Osteocyte (in vitro differentiated cells): ENCODE measurements around the gene SEMA3D. TPM values are rescaled to one million over a fixed set of nuclear protein-coding genes. Genes with fewer than 3 reads are reported as not detected.
A peak's percentile ranks its signal among the peaks of the same experiment; 100 is the strongest.

Experiments used
- DNase-seq: peaks from one replicate; pipeline ENCODE4 v3.0.0; 2021; ENCODE audit warnings: mixed read lengths; ENCODE audit not compliant: unreplicated experiment; ENCODE audit errors: extremely low spot score
- H3K27ac Mint-ChIP-seq: one replicate; pipeline ENCODE4 v1.8.0; 2021; ENCODE audit warnings: mild to moderate bottlenecking, mixed read lengths; ENCODE audit not compliant: unreplicated experiment
- H3K27me3 Mint-ChIP-seq: one replicate; pipeline ENCODE4 v1.8.0; 2021; ENCODE audit warnings: mixed read lengths; ENCODE audit not compliant: unreplicated experiment
- H3K36me3 Mint-ChIP-seq: one replicate; pipeline ENCODE4 v1.8.0; 2021; ENCODE audit warnings: mixed read lengths; ENCODE audit not compliant: unreplicated experiment
- H3K4me1 Mint-ChIP-seq: one replicate; pipeline ENCODE4 v1.8.0; 2021; ENCODE audit warnings: mixed read lengths; ENCODE audit not compliant: unreplicated experiment
- H3K4me3 Mint-ChIP-seq: one replicate; pipeline ENCODE4 v1.8.0; 2021; ENCODE audit warnings: mild to moderate bottlenecking, moderate library complexity, mixed read lengths; ENCODE audit not compliant: unreplicated experiment
- H3K9me3 Mint-ChIP-seq: one replicate; pipeline ENCODE4 v1.8.0; 2021; ENCODE audit warnings: mixed read lengths; ENCODE audit not compliant: unreplicated experiment
- CTCF ChIP-seq: fragments of 200-600 bp; sonication (generic); IDR thresholded peaks from 2 replicates; pipeline ENCODE4 v1.5.0; 2021; ENCODE audit warnings: antibody characterized with exemption, mild to moderate bottlenecking, moderate library complexity
- total RNA-seq: library from RNA; stranded (reverse); gene quantifications from 2 replicates; pipeline ENCODE4 v1.2.1, GENCODE V29; 2021

The SEMA3D gene
- total RNA-seq, 1 donor from 2014 or later = 18.6 TPM

DNA sequence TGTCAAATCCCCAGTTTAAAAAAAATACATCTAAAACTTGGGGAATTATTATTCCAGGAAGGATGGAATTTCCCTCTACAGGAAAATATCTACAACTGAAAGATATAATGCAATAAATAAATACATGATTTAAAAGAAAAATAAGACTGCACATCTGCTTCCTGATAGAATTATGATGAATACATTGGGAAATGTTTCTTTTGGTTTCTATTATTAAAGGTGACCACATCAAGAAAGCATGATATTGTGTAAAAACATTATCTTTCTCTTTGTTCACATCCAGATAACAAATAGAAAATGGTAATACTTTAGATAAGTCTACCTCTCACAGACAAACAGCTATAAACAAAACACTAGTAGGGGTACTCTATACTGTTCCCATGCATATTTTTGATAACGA lies 19.2 kb downstream of the SEMA3D start:
- no peaks in the 10 kb centered on the region for H3K27me3 Mint-ChIP-seq

GRCh38 chr7:85165263-85165662 lies 21.6 kb downstream of the SEMA3D start:
- DNase-seq = no peak
- Mint-ChIP-seq H3K27me3 (no peaks in the 10 kb centered on the region), H3K4me3 (no peak overlapping the region), H3K4me1 (peaks cover 19% of the 10 kb centered on the region), H3K9me3 (no peaks in the 10 kb centered on the region), H3K36me3 (no peaks in the 10 kb centered on the region), H3K27ac (no peak overlapping the region)
- TF ChIP-seq CTCF = no peak

More for the DNA sequence above, 19.2 kb downstream of the SEMA3D start:
- Mint-ChIP-seq H3K27ac (no peak overlapping the region), H3K36me3 (no peaks in the 10 kb centered on the region), H3K9me3 (no peaks in the 10 kb centered on the region), H3K4me1 (peaks cover 12% of the 10 kb centered on the region), H3K4me3 (no peak overlapping the region)
- no peak for DNase-seq
- no peak for TF ChIP-seq CTCF

DNA sequence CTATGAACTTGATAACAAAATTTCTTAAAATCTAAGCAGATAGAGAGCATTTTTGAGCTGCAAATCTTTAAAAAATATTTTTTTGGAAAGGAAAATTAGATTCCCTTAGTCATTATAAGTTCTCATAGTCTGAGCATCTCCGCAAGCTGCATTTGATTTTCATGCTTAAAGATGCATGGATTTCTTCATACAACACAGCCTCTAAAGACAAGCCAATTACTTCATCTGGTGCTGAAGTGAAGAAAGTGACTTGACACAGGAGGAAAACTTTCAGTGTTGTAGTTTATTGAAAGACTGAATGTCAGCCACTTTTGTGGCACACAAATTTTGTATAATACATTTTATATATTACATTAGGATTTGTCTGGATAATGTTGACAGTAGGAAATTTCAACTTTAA lies 22.5 kb downstream of the SEMA3D start:
- H3K4me3 Mint-ChIP-seq = no peak overlapping the region
- DNase-seq = no peak
- TF ChIP-seq CTCF = no peak
- no peak overlapping the region for H3K27ac Mint-ChIP-seq
- H3K4me1 Mint-ChIP-seq = peaks cover 23% of the 10 kb centered on the region
- H3K9me3 Mint-ChIP-seq = no peaks in the 10 kb centered on the region
- no peaks in the 10 kb centered on the region for H3K36me3 Mint-ChIP-seq
- no peaks in the 10 kb centered on the region for H3K27me3 Mint-ChIP-seq

- no peak overlapping the region for H3K4me3 Mint-ChIP-seq
- H3K27me3 Mint-ChIP-seq = no peaks in the 10 kb centered on the region
- no peak for DNase-seq
- TF ChIP-seq CTCF = no peak
- H3K9me3 Mint-ChIP-seq = peaks cover 9% of the 10 kb centered on the region
- peaks cover 7% of the 10 kb centered on the region for H3K36me3 Mint-ChIP-seq
- H3K4me1 Mint-ChIP-seq = peaks cover 23% of the 10 kb centered on the region
- H3K27ac Mint-ChIP-seq = no peak overlapping the region
These were observed 24.1 kb downstream of the SEMA3D start for GRCh38 chr7:85162721-85163120.

GRCh38 chr7:85160223-85160622 lies 26.6 kb downstream of the SEMA3D start:
- no peak for TF ChIP-seq CTCF
- Mint-ChIP-seq H3K4me1 (peaks cover 18% of the 10 kb centered on the region), H3K27ac (peak overlapping the region; percentile 67), H3K9me3 (peaks cover 9% of the 10 kb centered on the region), H3K27me3 (no peaks in the 10 kb centered on the region), H3K4me3 (peak overlapping the region; percentile 59), H3K36me3 (peaks cover 7% of the 10 kb centered on the region)
- no peak for DNase-seq
